Erythroblast (primary cell): ENCODE results near the gene SCIN.

Source experiments
- DNase-seq, 2 experiments: peaks; one replicate each; lab custom pipeline; 2025; lab: John Stamatoyannopoulos, UW
- GATA1 ChIP-seq: IDR thresholded peaks from 2 replicates; pipeline ENCODE4 v1.6.1; 2011; ENCODE audit warnings: low read depth, mild to moderate bottlenecking, control low read depth, low read length, moderate library complexity
- POLR2A ChIP-seq: IDR thresholded peaks from 2 replicates; pipeline ENCODE4 v1.6.1; 2011; ENCODE audit warnings: mild to moderate bottlenecking, low read length

The SCIN gene

DNA sequence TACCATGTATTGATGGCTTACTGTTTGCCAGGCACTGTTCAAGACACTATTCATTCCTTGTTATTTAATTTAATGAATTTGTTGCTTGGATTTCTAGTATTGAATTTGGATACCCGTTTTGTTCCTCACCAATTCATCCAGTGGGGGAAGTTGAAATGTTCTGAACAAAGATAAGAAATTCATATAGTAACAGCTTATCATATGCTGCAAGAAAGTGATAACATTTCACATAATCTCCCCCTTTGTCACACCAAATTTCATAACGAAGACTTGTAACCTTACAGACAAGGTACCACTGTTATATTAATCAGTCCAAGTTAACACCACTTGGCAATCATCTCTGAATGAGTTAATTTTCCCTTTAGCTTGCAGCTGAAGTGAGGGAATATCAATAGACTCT lies 42.1 kb downstream of the SCIN start:
- DNase-seq: peak in 1 of 2 experiments; percentile 46
- no peak for TF ChIP-seq POLR2A
- no peak for TF ChIP-seq GATA1

- no peak for DNase-seq
- TF ChIP-seq GATA1 (no peak), POLR2A (no peak)
These were observed 49.0 kb downstream of the SCIN start for GRCh38 chr7:12619461-12620069.

- no peak for DNase-seq
- no peak for TF ChIP-seq GATA1
- TF ChIP-seq POLR2A: no peak
These were observed 49.9 kb downstream of the SCIN start for GRCh38 chr7:12620371-12620770.

- DNase-seq: peak; percentile 5 to 20
- TF ChIP-seq GATA1 (no peak), POLR2A (no peak)
These were observed 52.7 kb downstream of the SCIN start for GRCh38 chr7:12623223-12623622.

DNA sequence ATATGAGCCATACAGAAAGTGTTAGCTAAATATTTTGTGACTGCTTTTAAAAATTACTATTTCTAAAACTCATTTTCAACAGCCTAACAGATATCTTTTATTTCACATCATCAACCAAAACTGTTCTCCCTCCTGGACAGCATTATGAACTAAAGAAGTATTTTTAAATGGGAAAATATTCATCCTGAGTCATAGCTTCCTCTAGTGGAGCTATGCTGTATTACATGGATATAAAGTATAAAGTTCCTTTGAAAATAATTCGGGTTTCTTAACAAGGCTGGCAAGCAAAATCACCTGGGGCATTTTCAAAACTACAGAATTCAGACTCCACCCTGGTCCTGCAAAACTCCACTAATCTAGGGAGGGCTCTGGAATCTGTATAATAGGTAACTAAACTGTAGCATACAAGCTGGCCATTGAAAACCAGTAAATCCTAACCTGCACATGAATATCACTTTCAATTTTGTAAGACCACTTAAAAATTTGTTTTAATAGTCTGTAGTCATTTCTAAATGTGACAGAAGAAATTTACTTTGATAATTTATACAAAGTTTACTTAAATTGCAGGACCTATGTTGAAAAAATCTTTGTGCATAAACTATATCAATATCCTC lies 53.5 kb downstream of the SCIN start:
- DNase-seq: peak; percentile 6 to 23

DNA sequence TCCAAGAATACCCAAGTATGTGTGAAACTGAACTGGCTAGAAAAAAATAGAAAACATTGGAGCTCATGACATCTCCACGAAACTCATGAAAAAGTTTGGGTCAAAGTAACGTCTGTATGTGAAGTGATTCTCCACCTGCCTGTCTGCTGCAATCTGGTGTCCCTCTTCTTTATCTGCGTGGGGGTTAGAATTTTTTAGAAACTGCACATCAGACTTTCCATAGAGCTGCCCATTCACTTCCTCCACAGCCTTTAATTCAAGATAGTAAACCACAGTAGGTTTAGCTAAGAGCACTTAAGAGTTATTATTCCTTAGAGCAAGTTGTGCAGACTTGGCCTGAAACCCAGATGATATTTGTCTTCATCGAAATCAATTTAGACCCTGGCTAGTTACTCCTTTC lies 55.3 kb downstream of the SCIN start:
- no peak for DNase-seq
- TF ChIP-seq GATA1 (no peak), POLR2A (no peak)

More for the DNA sequence above, 53.5 kb downstream of the SCIN start:
- TF ChIP-seq POLR2A (no peak), GATA1 (no peak)

- no peak for TF ChIP-seq GATA1
- DNase-seq: no peak
These were observed 59.4 kb downstream of the SCIN start for GRCh38 chr7:12629816-12630512.

DNA sequence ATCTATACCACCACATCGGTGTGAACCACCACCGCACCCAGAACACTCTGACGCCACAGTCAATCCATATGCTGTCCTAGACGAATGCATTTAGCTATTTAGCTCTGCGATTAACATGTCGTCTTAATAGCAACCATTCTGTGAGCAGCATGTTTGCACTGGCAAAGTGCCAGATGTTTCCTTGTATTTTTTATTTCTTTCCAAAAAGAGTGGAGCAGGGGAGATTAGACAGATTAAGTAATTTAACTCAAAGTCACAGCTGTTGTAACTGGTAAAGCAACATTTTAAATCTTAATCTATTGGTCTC lies 59.9 kb downstream of the SCIN start:
- DNase-seq: no peak
- no peak for TF ChIP-seq POLR2A
- TF ChIP-seq GATA1: no peak

- no peak for DNase-seq
- TF ChIP-seq POLR2A (no peak), GATA1 (no peak)
These were observed 63.1 kb downstream of the SCIN start for GRCh38 chr7:12633582-12633981.

- TF ChIP-seq GATA1 (no peak), POLR2A (no peak)
- DNase-seq: peak in 1 of 2 experiments; percentile 13
These were observed 65.3 kb downstream of the SCIN start for GRCh38 chr7:12635830-12636229.

GRCh38 chr7:12637328-12637727 lies 66.8 kb downstream of the SCIN start:
- no peak for TF ChIP-seq POLR2A
- no peak for TF ChIP-seq GATA1

DNA sequence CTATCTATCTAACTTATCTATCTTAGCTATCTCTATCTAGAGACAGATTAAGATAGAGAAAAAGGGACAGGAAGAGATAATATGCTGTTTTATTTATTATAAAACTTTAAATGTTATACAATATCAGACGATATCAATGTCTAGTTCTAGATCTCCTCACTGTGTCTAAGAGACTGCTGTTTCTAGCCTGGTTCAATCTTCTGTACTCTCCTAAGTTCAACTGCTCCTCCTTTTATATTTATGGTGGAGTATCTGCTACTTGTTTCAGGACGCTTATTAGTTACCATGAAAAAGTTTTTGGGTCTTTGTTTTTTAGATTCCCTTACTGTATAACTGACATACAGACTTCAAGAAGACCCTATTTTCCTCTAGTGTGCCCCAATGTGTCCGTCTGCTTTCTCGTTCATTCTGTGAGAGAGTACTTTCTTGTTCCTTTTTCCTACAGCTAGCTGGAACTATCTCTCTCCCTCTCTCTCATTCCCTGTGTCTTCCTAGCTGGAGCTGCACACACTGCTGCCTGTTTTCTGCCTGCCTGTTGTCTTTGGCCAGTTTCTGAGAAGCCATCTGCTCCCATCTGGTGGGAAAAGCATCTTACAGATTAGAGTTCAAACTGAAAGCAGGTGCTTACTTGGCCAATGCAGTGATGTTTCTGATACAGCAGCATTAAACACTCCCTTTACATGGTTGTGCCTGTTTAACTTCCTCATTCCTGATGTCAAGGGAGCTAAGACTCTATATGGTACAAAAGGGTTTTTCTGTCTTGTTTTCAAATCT lies 67.5 kb downstream of the SCIN start:
- DNase-seq: peak; percentile 6 to 14
- no peak for TF ChIP-seq POLR2A

More at GRCh38 chr7:12637328-12637727, 66.8 kb downstream of the SCIN start:
- DNase-seq: no peak

DNA sequence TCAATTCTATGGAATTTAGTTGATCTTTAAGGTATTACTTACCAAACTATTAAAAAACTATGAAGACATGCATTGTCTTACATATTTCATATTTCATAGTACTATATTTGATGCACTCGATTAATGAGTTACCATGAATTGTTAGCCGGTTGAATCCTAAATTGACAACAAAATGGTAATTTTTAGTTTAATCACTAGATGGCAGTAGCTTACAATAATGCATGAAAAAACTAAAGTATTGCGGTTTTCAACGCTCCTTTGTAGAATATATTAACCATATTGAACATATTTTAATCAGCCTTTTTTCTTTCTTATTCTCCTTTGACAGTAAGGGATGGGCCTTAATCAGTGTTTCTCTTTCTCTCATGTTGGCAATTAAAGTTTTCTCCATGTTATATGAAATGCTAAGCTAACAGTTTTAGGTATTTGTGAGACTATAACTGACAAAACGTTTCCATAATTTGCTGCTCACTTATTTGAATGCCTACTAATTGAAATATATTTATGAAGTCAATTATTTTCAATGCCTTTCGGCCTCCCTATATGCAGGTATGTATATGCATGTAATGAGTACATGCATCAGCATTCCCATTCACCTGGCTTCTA lies 68.4 kb downstream of the SCIN start:
- TF ChIP-seq POLR2A: no peak
- TF ChIP-seq GATA1: no peak
- peak; percentile 46 to 65 for DNase-seq
